ENCODE results near the gene SCYL2.
"Not testable (repeated sequence)": the region's sequence is repeated elsewhere in the genome, so short reads cannot be mapped to it uniquely, and the experiment has no call there.

The SCYL2 gene

GRCh38 chr12:100329800-100330199, 62.8 kb downstream of the SCYL2 start:
- no peak for DNase-seq

GRCh38 chr12:100331871-100332270, 64.9 kb downstream of the SCYL2 start:
- DNase-seq = no peak

- no peak for DNase-seq
Observed at GRCh38 chr12:100332852-100333251, 65.9 kb downstream of the SCYL2 start.

- no peak for DNase-seq
Observed at GRCh38 chr12:100337299-100337698, 70.3 kb downstream of the SCYL2 start.

GRCh38 chr12:100337727-100338126, 70.8 kb downstream of the SCYL2 start:
- DNase-seq = no peak

GRCh38 chr12:100339071-100339470, 72.1 kb downstream of the SCYL2 start:
- DNase-seq = no peak

GRCh38 chr12:100342897-100343296, 75.9 kb downstream of the SCYL2 start:
- DNase-seq = not testable (repeated sequence)

- DNase-seq = not testable (repeated sequence)
Observed at GRCh38 chr12:100344351-100344750, 77.4 kb downstream of the SCYL2 start.

GRCh38 chr12:100345020-100345767, 78.2 kb downstream of the SCYL2 start:
- DNase-seq = no peak

GRCh38 chr12:100346660-100347059, 79.7 kb downstream of the SCYL2 start:
- DNase-seq = no peak

- DNase-seq = no peak
Observed at GRCh38 chr12:100348657-100349454, 81.9 kb downstream of the SCYL2 start.

- DNase-seq = peak; percentile 42
Observed at GRCh38 chr12:100356644-100357223, 89.8 kb downstream of the SCYL2 start, which contains the start of gene SLC17A8. TSS of gene SLC17A8 (plus strand) at chr12:100357074. CDS start at chr12:100357392, 318 bp downstream.

- DNase-seq = no peak
Observed at GRCh38 chr12:100359248-100359647, 92.3 kb downstream of the SCYL2 start.

GRCh38 chr12:100359822-100360221, 92.8 kb downstream of the SCYL2 start:
- DNase-seq = no peak

GRCh38 chr12:100360450-100360849, 93.5 kb downstream of the SCYL2 start:
- no peak for DNase-seq

- DNase-seq = no peak
Observed at GRCh38 chr12:100364324-100364723, 97.3 kb downstream of the SCYL2 start.

GRCh38 chr12:100365411-100365810, 98.4 kb downstream of the SCYL2 start:
- DNase-seq = no peak

GRCh38 chr12:100368066-100368465, 101.1 kb downstream of the SCYL2 start:
- DNase-seq = no peak

GRCh38 chr12:100371146-100371545, 104.2 kb downstream of the SCYL2 start:
- DNase-seq = no peak

- no peak for DNase-seq
Observed at GRCh38 chr12:100372853-100373640, 106.1 kb downstream of the SCYL2 start.

GRCh38 chr12:100375038-100375735, 108.2 kb downstream of the SCYL2 start:
- peak; percentile 78 for DNase-seq

GRCh38 chr12:100376161-100376560, 109.2 kb downstream of the SCYL2 start:
- no peak for DNase-seq
